ENCODE measurements around the gene MAVS. TPM values are rescaled to one million over a fixed set of nuclear protein-coding genes. Genes with fewer than 3 reads are reported as not detected.

Gene MAVS
- total and polyA plus RNA-seq, 10 donors: 4.1 to 45.0 (median 35.3) TPM

- Histone ChIP-seq H3K4me3 (peak overlapping the region in 4 of 8 donors; percentile 2 to 43 (median 8)), H3K36me3 (peaks cover 0 to 3% (median 0%) of the 10 kb centered on the region in 6 donors), H3K4me1 (peaks cover 44 to 100% (median 94%) of the 10 kb centered on the region in 6 donors), H3K27me3 (replicated peaks in 1 of 7) (no peaks in the 10 kb centered on the region), H3K27ac (peak overlapping the region in 6 of 8 donors; percentile 69 to 84 (median 72)), H3K9me3 (no peaks in the 10 kb centered on the region)
- DNase-seq: no peak
- 62 to 73% (median 66%) methylated on average over 9 of the region's 9 CpGs for WGBS, 5 donors
- intact Hi-C loops (cut with DNase I; ENCODE audit: low total_unique reads): loop anchor here (5.0 kb wide), 1 partner anchor 110 kb away; no protein-coding TSS in a partner anchor
- TF ChIP-seq POLR2A (IDR thresholded peaks at IDR 0.05) (no peak), POLR2AphosphoS5 (IDR thresholded peaks at IDR 0.05) (no peak), CTCF (IDR thresholded peaks at IDR 0.05 in 8 of 11, conservative IDR thresholded peaks at IDR 0.05 in 3 of 11) (no peak)
Measured at GRCh38 chr20:3901706-3902440, 55.2 kb downstream of the MAVS start.

- no peaks in the 10 kb centered on the region for H3K36me3 ChIP-seq
- peak overlapping the region in 6 of 8 donors; percentile 69 to 84 (median 72) for H3K27ac ChIP-seq
- WGBS, 5 donors: 90 to 96% (median 90%) methylated on average over 5 of the region's 5 CpGs
- H3K4me3 ChIP-seq: peak overlapping the region in 1 of 8 donors; percentile 27
- intact Hi-C loops (cut with DNase I; ENCODE audit: low total_unique reads): loop anchor here (5.0 kb wide), 1 partner anchor 110 kb away; no protein-coding TSS in a partner anchor
- peaks cover 43 to 100% (median 94%) of the 10 kb centered on the region in 6 donors for H3K4me1 ChIP-seq
- no peaks in the 10 kb centered on the region for H3K27me3 ChIP-seq (replicated peaks in 1 of 7)
- DNase-seq: no peak
- TF ChIP-seq POLR2A (IDR thresholded peaks at IDR 0.05) (no peak), CTCF (IDR thresholded peaks at IDR 0.05 in 8 of 11, conservative IDR thresholded peaks at IDR 0.05 in 3 of 11) (no peak), POLR2AphosphoS5 (IDR thresholded peaks at IDR 0.05) (no peak)
- H3K9me3 ChIP-seq: no peaks in the 10 kb centered on the region
Measured at GRCh38 chr20:3902446-3902845, 55.8 kb downstream of the MAVS start.

GRCh38 chr20:3904224-3904623 is 57.6 kb downstream of the MAVS start:
- Histone ChIP-seq H3K4me3 (no peak overlapping the region), H3K36me3 (peaks cover 0 to 17% (median 13%) of the 10 kb centered on the region in 6 donors), H3K4me1 (peaks cover 34 to 96% (median 85%) of the 10 kb centered on the region in 6 donors), H3K27ac (peak overlapping the region in 3 of 8 donors; percentile 26 to 84 (median 42)), H3K27me3 (replicated peaks in 1 of 7) (no peaks in the 10 kb centered on the region), H3K9me3 (no peaks in the 10 kb centered on the region)
- DNase-seq: no peak
- intact Hi-C loops (cut with DNase I; ENCODE audit: low total_unique reads): loop anchor here (5.0 kb wide), 1 partner anchor 108 kb away; no protein-coding TSS in a partner anchor
- TF ChIP-seq POLR2AphosphoS5 (IDR thresholded peaks at IDR 0.05) (no peak), CTCF (IDR thresholded peaks at IDR 0.05 in 8 of 11, conservative IDR thresholded peaks at IDR 0.05 in 3 of 11) (no peak), POLR2A (IDR thresholded peaks at IDR 0.05) (no peak)
- WGBS, 5 donors: 58 to 73% (median 66%) methylated on average over 2 of the region's 2 CpGs

GRCh38 chr20:3904857-3905256 is 58.2 kb downstream of the MAVS start:
- no peaks in the 10 kb centered on the region for H3K9me3 ChIP-seq
- TF ChIP-seq POLR2AphosphoS5 (IDR thresholded peaks at IDR 0.05) (no peak), POLR2A (IDR thresholded peaks at IDR 0.05) (no peak), CTCF (IDR thresholded peaks at IDR 0.05 in 8 of 11, conservative IDR thresholded peaks at IDR 0.05 in 3 of 11) (no peak)
- peak overlapping the region in 2 of 8 donors; percentile 10 to 84 for H3K27ac ChIP-seq
- DNase-seq: no peak
- 80 to 92% (median 87%) methylated on average over 5 of the region's 5 CpGs for WGBS, 5 donors
- no peak overlapping the region for H3K4me3 ChIP-seq
- H3K36me3 ChIP-seq: peaks cover 0 to 23% (median 19%) of the 10 kb centered on the region in 6 donors
- intact Hi-C loops (cut with DNase I; ENCODE audit: low total_unique reads): loop anchor here (5.0 kb wide), 1 partner anchor 107 kb away; no protein-coding TSS in a partner anchor
- no peaks in the 10 kb centered on the region for H3K27me3 ChIP-seq (replicated peaks in 1 of 7)
- H3K4me1 ChIP-seq: peaks cover 34 to 92% (median 79%) of the 10 kb centered on the region in 6 donors
